SIG-M5 (cell line): ENCODE measurements around the gene AGO3.

ENCODE experiments used
- DNase-seq: peaks from one replicate; lab custom pipeline; 2025; lab: John Stamatoyannopoulos, UW

Gene AGO3

GRCh38 chr1:36083635-36084496 is 153.0 kb downstream of the AGO3 start, which contains the start of gene TEKT2:
Gene TEKT2 (plus strand): TSS chr1:36084094. CDS start chr1:36084922, 828 bp downstream.
- DNase-seq, result no peak

- DNase-seq, result no peak
Measured at GRCh38 chr1:36084497-36085115, 153.7 kb downstream of the AGO3 start.

- DNase-seq, result no peak
Measured at GRCh38 chr1:36085126-36085525, 154.2 kb downstream of the AGO3 start.

- DNase-seq, result no peak
Measured at GRCh38 chr1:36085686-36086526, 155.0 kb downstream of the AGO3 start.

GRCh38 chr1:36086529-36087232 is 155.8 kb downstream of the AGO3 start:
- no peak for DNase-seq

GRCh38 chr1:36087233-36088123 is 156.6 kb downstream of the AGO3 start:
- no peak for DNase-seq

GRCh38 chr1:36088265-36088576 is 157.3 kb downstream of the AGO3 start:
- no peak for DNase-seq

GRCh38 chr1:36088577-36089392 is 157.9 kb downstream of the AGO3 start, which contains the start of gene ADPRS:
Gene ADPRS (plus strand): TSS chr1:36088892. CDS start chr1:36088905, 13 bp downstream.
- peak; percentile 55 for DNase-seq

GRCh38 chr1:36089393-36090121 is 158.7 kb downstream of the AGO3 start:
- DNase-seq, result no peak

- no peak for DNase-seq
Measured at GRCh38 chr1:36091141-36091540, 160.2 kb downstream of the AGO3 start.

GRCh38 chr1:36091698-36092097 is 160.8 kb downstream of the AGO3 start:
- DNase-seq, result no peak

- no peak for DNase-seq
Measured at GRCh38 chr1:36092166-36092797, 161.4 kb downstream of the AGO3 start.

GRCh38 chr1:36092798-36093185 is 161.9 kb downstream of the AGO3 start:
- no peak for DNase-seq

GRCh38 chr1:36093226-36093625 is 162.3 kb downstream of the AGO3 start:
- DNase-seq, result no peak

GRCh38 chr1:36093929-36094328 is 163.0 kb downstream of the AGO3 start:
- no peak for DNase-seq

- no peak for DNase-seq
Measured at GRCh38 chr1:36094621-36095061, 163.7 kb downstream of the AGO3 start.

GRCh38 chr1:36095760-36096405 is 165.0 kb downstream of the AGO3 start:
- DNase-seq, result no peak
